Activated CD8-positive, alpha-beta memory T cell treated with anti-CD3 and anti-CD28 coated beads, Interleukin-2, amount 50 U/mL, for 24 hours (primary cell): ENCODE results near the gene ISCA2.
A peak's percentile ranks its signal among the peaks of the same experiment; 100 is the strongest.
"Not testable (repeated sequence)": the region's sequence is repeated elsewhere in the genome, so short reads cannot be mapped to it uniquely, and the experiment has no call there.

Experiments
- DNase-seq: peaks from one replicate; pipeline ENCODE4 v3.0.0-alpha.2; 2020; ENCODE audit errors: extremely low read depth

Gene ISCA2, protein sequence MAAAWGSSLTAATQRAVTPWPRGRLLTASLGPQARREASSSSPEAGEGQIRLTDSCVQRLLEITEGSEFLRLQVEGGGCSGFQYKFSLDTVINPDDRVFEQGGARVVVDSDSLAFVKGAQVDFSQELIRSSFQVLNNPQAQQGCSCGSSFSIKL

DNA sequence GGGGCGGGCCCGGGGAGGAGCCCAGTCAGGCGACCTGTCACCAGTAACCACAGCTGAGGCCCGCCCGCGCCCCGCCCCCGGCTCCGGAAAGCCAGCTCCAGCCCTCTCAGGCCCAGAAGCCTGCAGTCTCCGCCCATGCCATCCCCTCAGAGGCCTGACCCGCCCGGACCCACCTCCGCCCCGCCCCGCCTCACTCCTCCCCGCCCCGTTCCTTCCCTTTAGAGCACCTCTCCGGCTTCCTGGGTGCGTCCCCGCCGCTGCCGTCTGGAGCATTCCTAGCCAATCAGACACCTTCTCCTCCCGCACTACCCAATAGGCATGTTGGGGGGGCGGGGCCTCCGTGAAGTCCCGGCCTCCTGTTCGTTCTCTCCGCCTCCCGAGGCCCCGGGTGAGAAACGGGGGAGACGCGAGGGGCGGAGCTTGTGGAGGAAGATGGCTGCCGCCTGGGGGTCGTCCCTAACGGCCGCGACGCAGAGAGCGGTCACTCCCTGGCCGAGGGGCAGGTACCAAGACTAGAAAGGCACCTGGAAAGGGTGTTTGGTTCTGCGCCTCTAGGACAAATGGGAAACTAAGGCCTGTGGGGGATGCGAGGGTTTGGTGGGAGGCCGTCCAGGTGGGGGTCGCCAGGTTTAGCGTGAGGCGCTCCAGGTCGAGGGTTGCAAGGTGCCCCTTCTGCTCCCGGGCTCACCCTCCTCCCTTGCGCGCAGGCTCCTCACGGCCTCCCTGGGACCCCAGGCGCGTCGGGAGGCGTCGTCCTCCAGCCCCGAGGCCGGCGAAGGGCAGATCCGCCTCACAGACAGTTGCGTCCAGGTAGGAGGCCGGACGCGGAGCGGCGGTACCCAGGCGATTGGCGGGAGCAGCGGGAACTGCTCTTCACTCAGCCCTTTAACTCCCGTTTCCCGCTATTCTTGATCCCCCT lies at the start of gene ISCA2:
ISCA2 (plus strand) TSS at position 423 of the 919 bp plus-strand sequence; CDS start at position 433, 10 bp downstream.
- peak; percentile 99 for DNase-seq

DNA sequence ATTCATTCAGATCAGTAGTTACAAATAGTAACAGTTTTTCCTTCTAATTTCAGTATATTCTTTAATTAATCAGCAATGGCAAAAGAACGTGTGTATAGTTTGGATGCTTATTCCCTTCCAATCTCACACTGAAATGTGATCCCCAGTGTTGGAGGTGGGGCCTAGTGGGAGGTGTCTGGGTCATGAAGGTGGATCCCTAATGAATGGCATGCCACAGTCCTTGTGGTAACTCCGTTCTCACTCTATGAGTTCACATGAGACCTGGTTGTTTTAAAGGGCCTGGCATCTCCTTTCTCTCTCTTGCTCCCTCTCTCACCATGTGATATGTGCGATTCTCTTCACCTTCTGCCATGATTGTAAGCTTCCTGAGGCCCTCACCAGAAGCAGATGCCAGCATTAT lies 48.7 kb upstream of the ISCA2 start:
- no peak for DNase-seq

GRCh38 chr14:74454397-74454796 lies 39.2 kb upstream of the ISCA2 start:
- not testable (repeated sequence) for DNase-seq

GRCh38 chr14:74456684-74457564 lies 36.6 kb upstream of the ISCA2 start:
- DNase-seq, result no peak

GRCh38 chr14:74457565-74457895 lies 36.0 kb upstream of the ISCA2 start:
- DNase-seq, result no peak

DNA sequence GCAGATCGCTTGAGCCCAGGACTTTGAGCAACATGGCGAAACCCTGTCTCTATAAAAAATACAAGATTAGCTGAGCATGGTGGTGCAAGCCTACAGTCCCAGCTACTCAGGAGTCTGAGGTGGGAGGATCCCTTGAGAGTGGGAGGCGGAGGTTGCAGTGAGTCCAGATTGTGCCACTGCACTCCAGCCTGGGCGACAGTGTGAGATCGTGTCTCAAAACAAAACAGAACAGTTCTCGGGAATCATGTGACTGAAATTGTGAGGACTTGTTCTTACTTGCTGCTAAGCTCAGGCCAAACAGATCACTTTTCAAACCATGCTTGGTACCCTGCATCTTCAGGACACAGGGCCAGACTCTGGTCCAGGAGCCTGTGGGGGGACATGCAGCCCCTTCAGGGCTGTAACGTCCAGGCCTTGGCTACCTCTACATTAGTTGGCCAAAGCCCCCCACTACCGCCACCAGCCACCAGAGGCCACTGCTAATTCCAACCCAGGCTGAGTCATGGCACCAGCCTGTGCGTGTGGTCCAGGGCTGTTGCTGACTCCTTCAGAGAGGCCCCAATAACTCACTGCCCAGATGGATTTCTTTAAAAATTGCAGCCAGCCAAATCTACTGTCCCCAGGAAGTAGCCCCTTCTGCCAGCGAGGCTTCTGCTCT lies 34.1 kb upstream of the ISCA2 start:
- DNase-seq, result no peak

- no peak for DNase-seq
These were observed 33.6 kb upstream of the ISCA2 start for GRCh38 chr14:74459976-74460375.

- no peak for DNase-seq
These were observed 30.6 kb upstream of the ISCA2 start for GRCh38 chr14:74462993-74463392.

GRCh38 chr14:74463697-74464096 lies 29.9 kb upstream of the ISCA2 start:
- no peak for DNase-seq

DNA sequence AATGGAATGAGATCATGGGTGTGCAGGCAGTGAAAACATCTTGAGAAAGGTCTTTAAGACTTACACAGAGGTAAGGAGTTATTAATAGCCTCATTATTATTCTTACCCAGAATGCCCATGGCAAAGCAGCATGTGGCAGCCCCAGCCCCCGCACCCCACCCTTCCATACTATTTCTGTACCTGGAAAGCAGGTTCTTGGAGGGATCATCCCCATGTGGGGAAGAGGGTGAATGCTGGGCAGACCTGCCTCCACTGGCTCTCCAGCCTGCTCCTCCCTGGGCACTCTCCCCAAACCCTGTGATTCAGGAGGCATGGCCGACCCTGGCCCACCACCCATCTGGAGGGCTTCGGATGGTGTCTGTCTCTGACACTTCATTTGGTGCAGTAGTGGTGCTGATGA lies 28.8 kb upstream of the ISCA2 start:
- no peak for DNase-seq

DNA sequence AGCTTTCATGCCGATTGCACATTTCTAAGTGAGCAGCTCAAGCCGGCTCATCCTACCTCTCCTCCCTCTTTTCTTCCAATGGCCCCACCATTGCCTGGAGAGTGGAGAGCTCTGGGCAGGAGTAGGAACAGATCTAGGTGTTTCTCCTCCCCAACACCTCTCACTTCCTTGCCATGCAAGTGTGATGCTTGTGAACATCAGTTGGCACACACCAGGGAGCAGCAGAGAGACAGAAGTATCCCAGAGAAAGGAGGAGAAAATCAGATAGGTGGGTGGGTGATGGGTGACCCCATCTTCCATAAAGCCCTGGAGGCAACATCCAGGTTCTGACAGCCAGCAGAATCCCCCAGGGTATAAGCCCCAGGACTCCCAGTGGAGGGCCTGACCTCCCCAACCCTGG lies 28.2 kb upstream of the ISCA2 start:
- DNase-seq, result no peak

- no peak for DNase-seq
These were observed 25.1 kb upstream of the ISCA2 start for GRCh38 chr14:74468513-74468912.

DNA sequence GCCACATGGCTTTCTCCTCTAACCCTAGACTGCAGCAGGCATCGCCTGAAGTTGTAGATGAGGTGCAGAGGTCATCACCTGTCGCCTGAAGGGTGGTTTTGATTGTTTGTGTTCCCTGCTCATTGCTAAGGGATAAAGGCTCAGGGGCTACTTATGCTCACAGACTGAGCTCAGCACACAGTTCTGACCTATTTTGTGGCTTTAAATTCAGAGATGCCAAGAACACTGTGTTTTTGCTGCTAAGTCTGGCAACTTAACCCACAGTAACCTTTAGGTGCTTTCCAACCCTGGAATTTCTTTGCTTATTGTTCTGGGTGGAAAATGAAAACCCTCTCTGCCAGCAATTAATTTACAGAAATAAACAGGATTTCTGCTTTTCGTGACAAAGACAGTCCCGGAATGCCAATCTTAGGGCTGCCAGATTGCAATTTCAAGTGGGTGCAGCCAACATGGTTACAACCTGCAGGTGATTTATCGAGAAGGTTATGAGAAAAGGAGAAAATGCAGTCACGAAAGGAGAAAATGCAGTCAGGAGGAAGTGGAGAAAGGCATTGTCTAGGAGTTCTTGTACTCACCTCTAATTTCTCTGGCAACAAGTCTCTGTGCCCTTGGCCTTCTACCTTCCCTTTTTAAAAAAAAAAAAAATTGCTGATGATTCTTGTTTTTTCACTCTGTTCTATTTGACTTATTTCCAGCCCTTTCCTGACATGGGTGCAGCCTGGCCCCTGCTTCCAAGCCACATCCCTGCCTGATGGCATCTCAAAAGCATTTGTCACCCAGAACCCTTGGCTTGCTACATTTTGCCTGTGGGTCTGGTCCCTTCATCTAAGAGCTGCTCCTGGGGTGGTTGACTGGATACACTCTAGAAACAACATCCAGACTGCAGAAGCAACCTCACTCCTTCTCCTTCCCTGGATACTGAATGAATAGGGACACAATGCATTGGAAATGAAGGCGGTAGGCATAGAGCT lies 23.7 kb upstream of the ISCA2 start:
- DNase-seq, result no peak

DNA sequence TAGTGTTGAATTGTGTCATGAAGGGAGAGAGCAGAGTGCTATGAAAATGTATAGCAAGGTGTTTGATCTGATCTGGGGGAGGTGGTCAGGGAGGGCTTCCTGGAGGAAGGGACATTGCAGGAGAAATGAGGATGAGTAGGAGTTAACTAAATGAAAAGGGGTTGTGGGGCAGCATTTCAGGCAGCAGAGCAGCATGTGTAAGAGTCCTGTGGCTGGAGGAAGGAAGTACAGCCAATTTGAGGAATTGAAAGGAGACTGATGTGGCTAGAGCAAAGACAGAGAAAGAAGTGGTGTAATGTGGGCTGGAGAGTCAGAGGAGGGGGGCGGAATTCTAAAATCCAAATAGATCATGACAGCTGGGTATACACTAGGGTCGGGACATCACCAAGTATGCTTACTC lies 21.0 kb upstream of the ISCA2 start:
- no peak for DNase-seq

GRCh38 chr14:74474376-74474775 lies 19.2 kb upstream of the ISCA2 start:
- DNase-seq, result no peak

DNA sequence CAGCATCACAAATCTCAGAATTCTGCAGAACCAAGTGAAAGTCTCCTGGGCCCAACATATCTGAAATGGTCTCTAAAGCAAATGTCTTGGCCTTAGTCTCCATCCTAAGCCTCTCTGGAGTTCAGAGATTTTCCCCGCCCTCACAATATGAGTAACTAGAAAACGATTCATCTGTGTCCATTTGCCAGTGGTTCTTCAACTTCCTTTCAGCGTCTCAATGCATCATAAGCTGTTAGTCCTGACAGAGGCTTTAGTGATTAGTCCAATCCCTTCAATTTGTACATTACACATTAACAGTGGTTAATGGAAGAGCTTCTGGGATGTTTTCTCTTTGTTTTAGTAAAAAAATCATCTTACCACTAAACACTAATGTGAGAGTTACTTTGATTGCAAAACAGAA lies 17.9 kb upstream of the ISCA2 start:
- DNase-seq, result no peak

- DNase-seq, result no peak
These were observed 17.5 kb upstream of the ISCA2 start for GRCh38 chr14:74476107-74476506.

DNA sequence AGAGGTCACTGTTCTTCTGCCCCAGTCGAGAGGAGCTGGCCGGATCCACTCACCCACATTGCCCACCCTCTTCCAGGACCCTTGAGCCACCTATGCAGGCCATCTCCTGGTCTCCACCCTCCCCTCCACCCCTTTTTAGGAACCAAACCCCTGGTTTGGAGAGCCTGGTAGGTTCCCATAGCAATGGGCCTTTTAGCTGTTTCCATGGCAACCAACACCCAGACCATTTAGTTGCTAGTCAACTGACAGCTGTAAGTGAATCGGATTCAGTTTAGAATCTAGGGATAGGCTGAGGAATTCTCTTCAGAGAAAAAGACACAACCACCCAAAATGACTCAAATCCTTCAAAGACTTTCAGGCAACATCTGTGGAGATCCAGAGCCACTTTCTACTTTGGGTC lies 17.0 kb upstream of the ISCA2 start:
- no peak for DNase-seq

DNA sequence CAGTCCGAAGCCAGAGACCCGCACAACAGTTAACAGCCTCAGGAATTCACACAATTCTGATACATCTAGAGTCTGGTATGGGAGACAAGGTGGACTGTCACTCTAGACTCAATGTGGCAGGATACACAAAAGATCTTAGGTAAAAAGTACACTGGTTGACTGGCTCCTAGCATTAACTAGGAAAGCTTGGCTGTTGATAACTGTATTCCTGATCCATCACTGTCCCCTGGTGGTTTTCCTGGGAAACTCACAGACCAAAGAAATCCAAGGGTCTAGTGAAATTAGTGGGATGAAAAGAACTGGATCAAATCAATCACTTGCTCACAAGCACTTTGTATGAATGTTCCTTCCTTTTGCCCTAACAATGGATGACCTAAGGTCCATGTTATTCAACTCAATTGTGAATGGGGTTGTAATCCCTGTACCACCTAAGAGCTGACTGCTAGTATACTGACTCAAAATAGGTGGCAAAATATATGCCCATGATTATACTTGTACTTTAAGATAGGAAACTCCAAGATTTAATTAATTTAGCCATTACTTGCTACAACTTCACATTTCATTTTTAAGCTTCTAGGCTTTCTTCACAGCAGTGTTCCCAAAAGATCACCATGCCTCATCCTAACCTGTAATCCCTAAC lies 14.4 kb upstream of the ISCA2 start:
- DNase-seq, result no peak

DNA sequence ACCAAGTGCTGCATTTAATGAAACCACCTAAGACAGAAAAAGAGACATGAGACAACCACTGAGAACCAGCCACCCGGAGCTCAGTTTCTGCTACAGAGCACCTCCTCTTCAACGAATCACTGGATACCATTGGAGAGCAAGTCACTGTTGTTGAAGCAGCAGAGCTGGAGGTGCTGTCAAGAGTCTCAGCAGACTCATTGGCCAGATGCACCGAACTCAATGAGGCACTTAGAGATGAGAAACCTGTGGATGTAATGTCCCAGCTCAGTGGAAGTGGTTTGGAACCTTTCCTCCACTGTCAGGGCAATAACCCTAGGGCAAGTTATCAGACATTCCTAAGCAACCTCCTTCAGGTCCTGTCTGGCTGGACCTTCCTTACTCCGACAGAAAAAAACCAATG lies 13.5 kb upstream of the ISCA2 start:
- DNase-seq, result no peak
